ENCODE data around the gene SNED1. TPM values are rescaled to one million over a fixed set of nuclear protein-coding genes. Genes with fewer than 3 reads are reported as not detected.
"Not testable (repeated sequence)": the region's sequence is repeated elsewhere in the genome, so short reads cannot be mapped to it uniquely, and the experiment has no call there.

SNED1 gene
- polyA plus RNA-seq, 1 donor from 2014 or later, result 0.32 TPM

- no peaks in the 10 kb centered on the region for H4K20me1 ChIP-seq (ENCODE audit: insufficient read depth)
- no peaks in the 10 kb centered on the region for H3K27me3 ChIP-seq (ENCODE audit: insufficient read depth, low read depth, low read length)
- no peak overlapping the region for H3K27ac ChIP-seq (ENCODE audit: low read length)
- no peaks in the 10 kb centered on the region for H3K79me2 ChIP-seq (replicated peaks; ENCODE audit: insufficient read depth, low read length)
- no peak overlapping the region for H2AFZ ChIP-seq (ENCODE audit: low read depth, low read length)
- no peaks in the 10 kb centered on the region for H3K9me2 ChIP-seq (ENCODE audit: insufficient read depth, low read length)
- H3K4me2 ChIP-seq (ENCODE audit: low read length), result no peak overlapping the region
- H3F3A ChIP-seq (ENCODE audit: insufficient read depth, low read length, poor library complexity, severe bottlenecking), result no peaks in the 10 kb centered on the region
- H3K9me3 ChIP-seq (ENCODE audit: low read length), result no peaks in the 10 kb centered on the region
- no peak overlapping the region for H3K4me3 ChIP-seq (ENCODE audit: low read length)
- no peak for TF ChIP-seq EZH2 (IDR thresholded peaks at IDR 0.05; ENCODE audit: borderline replicate concordance, insufficient read depth, low read length, poor library complexity, severe bottlenecking)
- no peak for TF ChIP-seq TAF1 (IDR thresholded peaks at IDR 0.05; ENCODE audit: low read depth)
- no peak for TF ChIP-seq CTCF (IDR thresholded peaks at IDR 0.05; ENCODE audit: poor library complexity, severe bottlenecking)
- TF ChIP-seq SMC3 (conservative IDR thresholded peaks at IDR 0.05; ENCODE audit: poor library complexity), result no peak
- no peak for TF ChIP-seq EP300 (conservative IDR thresholded peaks at IDR 0.05; ENCODE audit: poor library complexity, severe bottlenecking)
- TF ChIP-seq REST (IDR thresholded peaks at IDR 0.05; ENCODE audit: borderline replicate concordance), result no peak
- no peak for TF ChIP-seq MXI1 (conservative IDR thresholded peaks at IDR 0.05; ENCODE audit: poor library complexity, severe bottlenecking)
- TF ChIP-seq POLR2AphosphoS5 (IDR thresholded peaks at IDR 0.05), result no peak
- TF ChIP-seq RAD21 (conservative IDR thresholded peaks at IDR 0.05), result no peak
- no peaks in the 10 kb centered on the region for H3K36me3 ChIP-seq (ENCODE audit: insufficient read depth, low read length)
- no peak overlapping the region for H3K9ac ChIP-seq (ENCODE audit: low read length)
Measured at GRCh38 chr2:240974771-240975572, 23.4 kb upstream of the SNED1 start.

- H3K9me3 ChIP-seq (ENCODE audit: low read length); H4K20me1 ChIP-seq (ENCODE audit: insufficient read depth); H3K79me2 ChIP-seq (replicated peaks; ENCODE audit: insufficient read depth, low read length); H3K36me3 ChIP-seq (ENCODE audit: insufficient read depth, low read length); H3K27ac ChIP-seq (ENCODE audit: low read length); H3K4me2 ChIP-seq (ENCODE audit: low read length); H3F3A ChIP-seq (ENCODE audit: insufficient read depth, low read length, poor library complexity, severe bottlenecking); H3K9ac ChIP-seq (ENCODE audit: low read length); H3K9me2 ChIP-seq (ENCODE audit: insufficient read depth, low read length); H3K4me3 ChIP-seq (ENCODE audit: low read length); H2AFZ ChIP-seq (ENCODE audit: low read depth, low read length); H3K27me3 ChIP-seq (ENCODE audit: insufficient read depth, low read depth, low read length): not testable (repeated sequence)
Measured at GRCh38 chr2:240975903-240976302, 22.5 kb upstream of the SNED1 start.

All from neural cell (in vitro differentiated cells).